ENCODE measurements around the gene SYP.
"Not testable (repeated sequence)": the region's sequence is repeated elsewhere in the genome, so short reads cannot be mapped to it uniquely, and the experiment has no call there.

Gene SYP

DNA sequence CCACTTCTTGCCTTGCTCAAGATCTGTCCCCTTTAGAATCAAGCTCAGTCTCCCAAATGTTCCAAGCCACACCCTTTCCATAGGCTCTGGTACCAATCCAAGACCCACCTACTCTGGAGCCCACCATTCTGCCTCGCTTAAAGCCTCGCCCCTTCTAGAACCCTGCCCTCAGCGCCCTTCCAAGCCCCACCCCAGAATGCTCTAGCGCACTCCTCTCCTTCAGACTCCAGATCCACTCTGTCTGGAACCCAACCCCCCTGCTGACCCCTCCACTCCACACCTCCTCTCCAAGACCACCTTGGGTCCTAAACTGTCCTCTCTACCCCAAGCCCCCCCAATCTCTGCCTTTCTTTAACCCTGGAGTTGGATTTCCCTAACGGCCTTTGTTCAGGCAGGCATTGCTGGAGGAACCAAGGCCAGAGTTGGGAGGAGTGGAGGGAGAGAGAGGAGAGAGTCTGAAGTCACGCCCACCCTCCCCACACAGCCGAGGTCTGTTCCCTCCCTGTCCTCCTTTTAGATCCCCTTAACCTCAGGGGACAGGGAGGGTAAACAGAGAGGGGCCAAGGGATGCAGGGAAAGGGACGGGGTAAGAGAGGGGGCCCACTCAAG, 11.4 kb downstream of the SYP start:
- DNase-seq: no peak

DNA sequence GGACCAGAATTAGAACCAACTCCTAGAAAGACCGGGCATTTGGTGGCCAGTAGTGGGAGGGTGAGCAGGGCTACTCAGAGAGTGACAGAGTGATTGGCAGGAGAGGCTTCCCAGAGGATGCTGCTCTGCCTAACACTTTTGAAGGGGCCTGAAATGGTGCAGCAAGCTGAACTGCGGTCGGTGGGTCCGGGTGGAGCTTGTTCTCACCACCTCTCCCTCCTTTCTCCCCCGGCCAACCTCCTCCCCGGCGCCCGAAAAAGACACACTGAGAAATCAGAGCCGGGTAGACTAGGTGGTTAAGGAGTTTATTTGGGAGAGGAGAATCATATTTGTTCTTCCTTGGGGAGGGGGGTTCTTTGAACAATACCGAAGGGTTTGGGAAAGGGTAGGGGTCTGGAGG, 12.5 kb downstream of the SYP start:
- no peak for DNase-seq

DNA sequence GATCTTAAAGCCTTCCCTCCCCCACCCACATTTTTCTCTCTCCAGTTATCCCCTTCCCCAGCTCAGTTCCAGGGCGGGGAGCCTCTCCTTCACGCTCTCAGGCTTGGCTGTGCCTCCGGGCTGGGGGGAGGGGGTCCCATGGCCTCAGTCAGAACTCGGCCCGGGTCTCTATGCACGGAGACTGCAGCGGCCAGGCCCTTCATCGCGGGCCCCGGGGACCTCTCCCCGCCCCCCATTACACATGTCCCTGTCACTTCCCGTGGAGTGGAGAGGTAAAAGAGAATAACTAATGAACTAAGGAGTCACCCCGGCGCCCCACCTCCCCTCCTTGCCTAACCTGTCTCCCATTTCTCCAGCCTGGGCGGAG, 13.0 kb downstream of the SYP start:
- DNase-seq: no peak

DNA sequence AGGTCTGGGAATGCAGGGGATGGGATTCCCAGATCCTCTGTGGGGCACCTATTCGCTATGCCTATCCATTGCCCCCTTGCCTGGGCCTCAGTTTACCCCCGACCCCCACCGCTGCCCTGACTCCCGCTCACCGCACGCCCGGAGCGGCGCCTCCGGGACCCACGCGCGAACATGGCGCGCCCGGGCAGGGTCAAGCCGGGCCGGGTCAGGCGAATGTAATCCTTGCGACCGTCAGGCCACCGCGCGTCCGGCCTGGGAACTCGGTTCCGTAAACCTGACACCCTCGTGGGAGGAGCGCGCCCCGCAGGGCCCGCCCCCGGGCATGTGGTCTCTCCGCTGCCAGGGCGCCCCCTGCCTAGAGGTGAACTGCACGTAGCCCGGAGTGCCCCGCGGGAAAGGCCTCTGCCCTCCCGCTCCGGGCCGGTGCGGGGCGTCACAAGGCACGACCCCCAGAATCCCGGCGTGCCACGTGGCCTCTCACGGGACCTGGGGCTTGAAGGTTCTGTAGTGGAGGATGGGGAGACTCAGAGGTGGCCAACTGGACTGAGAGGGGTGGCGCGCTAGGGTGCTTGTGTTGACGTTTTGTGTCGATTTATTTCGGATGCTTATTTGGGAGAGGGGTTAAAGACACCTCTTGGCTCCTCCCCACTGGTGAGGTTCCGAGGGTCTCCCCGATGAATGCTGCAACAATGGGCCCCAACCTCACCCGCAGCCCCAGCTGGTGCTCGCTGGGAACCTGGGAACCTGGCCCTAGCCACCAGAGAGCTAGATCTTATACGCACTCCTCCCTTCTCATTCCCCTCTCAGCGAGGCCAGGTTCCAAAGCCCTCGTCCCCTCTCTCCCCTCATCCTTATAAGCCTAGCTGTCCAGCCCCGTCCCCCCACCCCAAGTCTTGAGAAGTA, 13.6 kb downstream of the SYP start, which contains the start of gene PRICKLE3:
PRICKLE3 (minus strand) TSS at position 249 of the 903 bp plus-strand sequence; CDS start at position 173, 76 bp downstream.
- peak; percentile 73 to 76 for DNase-seq

DNA sequence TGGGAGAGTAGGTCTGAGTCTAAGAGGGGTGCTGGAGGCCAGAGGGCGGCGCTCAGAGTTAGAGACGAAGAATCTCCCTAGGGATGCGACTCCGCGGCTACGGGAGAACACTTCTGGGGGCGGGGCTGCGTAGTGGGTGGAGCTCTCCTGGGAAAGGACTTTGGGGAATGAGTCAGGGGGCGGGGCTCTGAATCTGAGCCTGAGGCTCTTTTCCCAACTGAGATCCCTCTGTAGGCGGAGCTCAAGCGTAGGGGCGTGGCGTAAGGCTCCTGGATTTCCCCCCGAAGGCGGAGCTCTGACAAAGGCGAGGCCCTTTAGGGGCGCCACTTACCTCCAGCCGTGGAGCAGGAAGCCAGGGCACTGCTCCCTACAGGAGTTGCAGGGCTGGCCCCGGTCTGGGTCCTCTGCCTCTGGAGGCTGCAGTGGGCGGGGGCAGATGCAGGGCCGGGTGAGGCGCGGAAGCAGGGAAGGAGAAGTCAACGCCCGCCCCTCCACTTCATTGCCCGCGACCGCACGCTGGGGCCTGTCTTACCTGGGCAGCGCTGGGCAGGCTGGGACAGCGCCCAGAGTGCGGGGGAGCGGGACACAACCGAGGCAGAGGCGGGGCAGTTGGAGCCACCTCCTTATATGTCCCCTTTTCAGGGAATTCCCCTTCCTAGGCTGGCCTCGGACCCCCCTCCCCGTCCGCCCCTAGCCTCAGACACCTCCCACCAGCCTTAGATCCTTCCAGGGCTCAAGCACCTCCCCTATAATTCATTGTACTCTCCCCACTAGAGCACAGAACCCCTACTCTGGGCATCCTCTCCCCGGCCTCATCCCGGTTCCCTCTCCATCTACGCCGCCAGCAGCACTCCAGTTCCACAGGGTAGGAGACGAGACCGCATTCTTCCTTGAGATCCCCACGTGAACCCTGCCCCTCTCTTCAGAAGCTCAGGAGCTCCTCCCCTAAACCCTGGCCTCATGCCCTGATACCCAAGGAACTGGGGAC, 15.4 kb downstream of the SYP start:
- peak in 1 of 2 donors; percentile 37 for DNase-seq

DNA sequence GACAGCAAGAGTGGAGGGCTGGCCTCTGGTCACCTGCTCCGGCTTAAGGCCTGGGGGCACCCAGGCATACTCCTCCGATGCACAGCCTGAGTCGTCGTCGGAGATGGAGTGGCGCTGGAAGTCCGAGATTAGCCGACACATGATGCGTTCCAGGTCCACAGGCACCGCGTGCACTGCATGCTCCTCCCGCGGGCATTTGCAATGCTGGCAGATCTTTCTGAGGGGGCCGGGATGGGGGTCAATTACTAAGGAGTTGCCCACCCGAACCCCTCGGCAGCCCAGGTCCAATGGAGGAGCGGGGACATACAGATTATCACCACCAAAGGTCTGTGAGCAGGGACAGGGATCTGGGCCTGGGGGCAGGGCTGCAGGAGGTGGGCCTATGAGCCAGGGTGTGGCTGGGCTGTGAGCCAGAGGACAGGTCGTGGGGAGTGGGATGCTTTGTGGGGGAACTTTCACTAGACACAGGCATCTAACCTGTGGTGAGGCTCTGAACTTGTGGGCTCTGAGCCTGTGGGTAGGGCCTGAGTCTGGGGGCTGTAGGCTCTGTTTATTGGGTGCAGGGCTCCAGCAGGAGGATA, 16.2 kb downstream of the SYP start:
- no peak for DNase-seq

DNA sequence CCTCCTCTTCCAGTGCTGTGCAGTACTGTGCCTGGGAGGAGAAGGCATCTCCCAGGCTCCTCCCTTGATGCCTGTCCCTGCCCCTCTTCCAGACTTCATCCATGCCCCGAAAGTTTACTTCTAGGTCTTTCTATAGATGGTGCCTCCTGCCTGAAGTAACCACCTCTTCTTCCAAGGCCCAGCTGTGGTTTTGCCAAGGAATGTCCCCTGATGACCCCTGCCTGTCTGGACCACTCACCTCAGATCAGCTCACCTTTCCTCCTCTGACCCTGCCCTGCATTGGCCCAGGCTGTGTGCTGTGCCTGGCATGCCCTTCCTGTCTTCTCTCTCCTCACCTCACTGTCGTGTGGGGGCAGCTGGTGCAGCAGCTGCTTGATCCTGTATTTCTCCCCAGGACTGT, 20.6 kb downstream of the SYP start:
- DNase-seq: no peak

DNA sequence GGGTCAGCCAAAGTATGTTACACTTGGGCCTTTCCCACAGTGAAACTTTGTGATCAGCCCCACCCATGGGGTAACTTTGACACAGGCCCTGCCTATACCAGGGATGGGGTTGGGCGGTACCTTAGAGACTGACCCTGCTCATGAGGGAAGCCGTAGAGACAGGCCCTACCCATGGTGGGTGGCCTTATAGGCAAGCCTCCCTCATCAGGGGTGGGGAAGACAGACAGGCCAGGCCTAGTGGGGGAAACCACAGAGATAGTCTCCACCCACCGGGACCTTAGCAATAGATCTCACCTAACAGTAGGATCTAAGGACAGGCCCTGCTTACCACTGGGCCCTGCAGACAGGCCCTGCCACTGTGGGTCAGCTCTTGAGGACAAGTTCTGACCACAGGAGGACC, 21.5 kb downstream of the SYP start:
- DNase-seq: no peak

DNA sequence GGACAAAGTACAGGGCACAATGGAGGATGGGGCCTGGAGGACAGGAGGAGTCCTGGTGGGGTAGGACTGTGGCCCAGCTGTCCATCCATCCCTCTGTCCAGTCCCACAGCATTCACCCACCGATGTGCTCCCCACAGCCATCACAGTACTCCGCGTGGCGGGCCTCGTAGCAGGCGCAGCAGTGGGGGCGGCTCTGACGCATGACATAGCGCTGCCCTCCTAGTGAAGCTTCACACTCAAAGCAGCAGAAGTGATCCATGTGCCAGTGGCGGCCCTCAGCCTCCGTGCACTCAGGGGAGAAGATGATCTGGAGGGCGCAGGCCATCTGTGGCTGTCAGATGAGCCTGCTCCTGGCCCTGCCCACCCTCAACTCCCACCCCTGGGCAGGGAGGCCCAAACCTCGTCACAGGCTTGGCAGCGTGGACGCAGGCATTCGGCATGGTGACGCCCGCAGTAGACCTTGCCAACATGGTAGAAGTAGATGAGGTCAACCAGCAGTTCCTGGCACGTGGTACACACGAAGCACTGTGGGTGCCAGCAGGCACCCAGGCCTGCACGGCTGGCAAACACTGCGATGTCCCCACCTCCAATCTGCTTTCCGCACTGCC, 22.0 kb downstream of the SYP start:
- DNase-seq: no peak

DNA sequence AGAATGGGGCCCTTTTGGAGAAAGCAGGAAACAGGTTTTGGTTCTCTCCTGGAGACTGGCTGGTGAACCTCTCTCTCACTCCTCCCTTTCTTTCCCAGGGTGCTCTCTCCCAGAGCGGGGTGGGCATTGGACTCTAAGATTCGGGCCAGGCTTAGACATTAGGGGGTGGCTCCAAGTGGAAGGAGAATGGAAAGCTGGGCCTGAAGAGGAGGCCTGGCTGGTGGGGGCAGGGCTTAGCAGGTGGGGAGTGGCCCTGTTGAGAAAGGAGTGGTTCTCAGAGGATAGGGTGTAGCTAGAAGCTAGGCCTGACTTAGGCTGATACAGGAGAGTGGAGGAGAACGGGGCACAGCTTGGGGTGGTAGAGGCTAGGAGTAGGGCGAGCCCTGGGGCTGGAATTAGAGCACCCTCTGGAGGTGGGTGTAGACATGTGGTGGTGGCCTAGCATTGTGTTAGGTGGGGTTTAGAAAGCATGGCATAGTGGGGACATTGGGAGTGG, 22.6 kb downstream of the SYP start:
- peak; percentile 28 to 39 for DNase-seq

DNA sequence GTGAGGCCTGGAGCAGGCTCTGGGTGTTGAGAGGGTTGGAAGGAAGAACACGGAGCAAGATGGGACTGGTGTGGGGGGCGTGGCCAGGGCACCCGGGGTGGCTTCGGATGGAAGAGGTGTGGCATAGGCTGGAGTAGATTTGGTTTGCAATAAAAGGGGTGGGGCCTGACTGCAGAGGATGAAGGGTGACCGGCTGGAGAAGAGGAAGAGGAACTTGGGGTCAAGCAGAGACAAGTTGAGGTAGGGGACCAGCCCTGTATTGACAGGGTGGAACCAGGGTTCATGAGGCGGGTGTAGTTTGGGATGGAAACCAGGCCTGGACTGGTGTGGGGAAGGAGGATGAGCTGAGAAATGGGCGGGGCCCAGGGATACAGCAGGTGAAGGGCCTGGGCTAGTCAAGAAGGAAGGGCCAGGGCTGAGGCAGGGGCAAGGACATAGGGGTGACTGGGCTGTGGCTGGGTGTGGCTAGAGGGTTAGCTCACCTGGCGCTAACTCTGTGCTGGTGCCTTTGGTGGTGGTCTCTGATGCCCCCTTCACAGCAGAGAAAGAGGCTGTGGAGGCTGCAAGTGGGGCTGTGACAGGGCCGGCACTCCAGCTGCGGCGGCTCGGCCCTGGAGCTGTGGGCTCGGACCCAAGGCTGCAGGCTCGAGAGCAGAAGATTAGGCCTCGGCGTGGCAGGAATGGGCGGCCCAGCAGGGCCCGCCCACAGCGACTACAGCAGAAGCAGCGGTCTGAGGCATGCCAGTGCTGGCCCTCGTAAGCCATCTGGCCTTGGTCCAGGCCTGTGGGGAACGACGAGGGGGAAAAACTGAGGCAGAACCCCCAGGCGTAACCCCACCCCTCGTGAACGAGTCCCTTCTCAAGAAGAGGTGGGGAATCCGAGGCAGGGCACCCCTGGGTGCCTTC, 23.3 kb downstream of the SYP start:
- peak in 1 of 2 donors; percentile 56 for DNase-seq

DNA sequence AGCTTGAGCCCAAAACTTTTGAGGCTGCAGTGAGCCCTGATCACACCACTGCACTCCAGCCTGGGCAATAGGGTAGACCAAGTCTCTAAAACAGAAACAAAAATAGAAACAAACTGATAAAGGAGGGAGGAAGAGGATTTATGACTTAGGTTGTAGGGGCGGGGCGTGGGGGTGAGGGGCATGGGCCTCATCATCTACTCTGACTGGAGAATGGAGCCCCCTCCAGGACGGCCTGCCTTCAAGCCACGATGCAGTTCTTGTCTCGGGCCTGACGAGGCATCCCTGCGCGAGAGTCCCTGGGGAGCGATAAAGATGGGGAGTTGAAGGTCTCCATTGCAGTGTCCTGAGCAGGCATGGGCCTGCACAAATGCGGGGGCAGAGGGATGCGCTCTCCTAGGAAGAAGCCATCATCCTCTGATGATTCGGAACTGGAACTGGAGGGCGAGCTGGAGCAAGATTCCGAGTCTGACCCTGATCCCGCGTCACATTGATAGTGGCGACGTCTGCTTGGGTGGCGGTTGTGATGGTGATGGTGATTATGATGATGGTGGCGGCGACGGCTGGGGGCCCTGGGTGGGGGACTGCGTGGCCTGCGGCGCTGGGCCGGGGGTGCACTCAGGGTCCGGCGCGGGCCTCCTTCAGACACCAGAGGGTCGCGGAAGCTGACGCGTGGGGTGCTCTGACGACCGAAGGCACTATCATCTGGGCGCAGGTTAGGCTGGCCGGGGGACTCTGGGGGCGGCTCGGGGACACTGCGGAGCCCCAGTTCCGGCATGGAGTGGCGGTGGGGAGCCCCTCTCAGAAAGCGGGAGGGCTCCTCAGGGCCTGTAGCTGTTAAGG, 24.3 kb downstream of the SYP start:
- no peak for DNase-seq

DNA sequence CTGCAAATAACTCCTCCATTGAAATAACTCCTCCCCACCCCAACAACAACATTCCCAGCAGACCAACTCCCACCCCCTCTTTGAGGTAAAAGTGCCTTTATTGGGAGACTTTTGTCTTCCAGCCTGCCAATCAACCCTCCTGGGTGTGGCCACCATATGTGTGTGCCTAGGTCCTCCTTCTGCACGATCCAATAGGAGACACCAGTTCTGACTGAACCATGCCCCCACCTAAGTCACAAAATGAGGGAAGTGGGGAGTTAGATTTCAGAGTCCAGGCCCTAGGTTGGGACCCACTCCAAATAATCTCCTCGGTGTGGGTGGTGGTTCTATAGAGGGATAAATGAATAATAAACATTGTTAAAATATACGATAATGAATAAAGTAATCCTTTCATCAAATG, 25.3 kb downstream of the SYP start:
- DNase-seq: no peak

DNA sequence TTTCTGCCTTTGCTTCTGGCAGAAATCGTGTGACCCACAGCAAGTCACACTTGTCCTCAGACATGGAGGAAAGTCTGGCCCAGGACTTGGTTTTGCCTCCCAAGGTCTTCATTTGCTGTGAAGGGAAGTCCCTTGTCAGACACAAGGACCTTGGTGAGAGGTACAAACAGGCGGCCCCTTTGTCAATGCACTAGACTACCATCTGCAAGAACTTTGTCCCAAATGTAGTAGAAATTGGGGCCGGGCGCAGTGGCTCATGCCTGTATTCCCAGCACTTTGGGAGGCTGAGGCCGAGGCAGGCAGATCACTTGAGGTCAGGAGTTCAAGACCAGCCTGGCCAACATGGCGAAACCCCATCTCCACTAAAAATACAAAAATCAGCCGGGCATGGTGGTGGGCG, 26.4 kb downstream of the SYP start:
- DNase-seq: not testable (repeated sequence)

DNA sequence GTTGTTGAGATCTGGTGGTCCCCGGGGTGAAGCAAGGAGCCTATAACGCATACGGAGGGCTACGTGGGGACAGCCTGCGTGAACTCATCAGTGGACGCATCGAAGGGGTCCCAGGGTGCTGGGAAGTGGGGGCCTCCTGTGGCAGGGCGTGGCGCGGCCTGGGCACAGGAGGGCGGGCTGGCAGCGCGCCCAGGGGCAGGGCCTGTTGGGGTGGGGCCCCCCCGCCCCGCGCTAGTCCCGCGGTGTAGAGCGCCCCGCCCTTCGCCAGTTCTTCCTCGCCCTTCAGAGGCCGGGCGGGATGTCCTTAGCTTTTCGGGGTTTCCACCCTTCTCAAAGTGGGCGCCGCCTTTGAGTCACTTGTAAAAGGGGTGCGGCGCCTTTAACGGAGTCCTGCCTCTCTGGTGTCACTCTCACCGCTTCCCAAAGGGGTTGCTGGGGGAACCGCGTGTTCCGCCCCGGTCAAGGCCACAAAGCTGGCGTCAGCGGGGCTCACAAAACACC, 27.7 kb downstream of the SYP start:
- peak; percentile 77 to 80 for DNase-seq

DNA sequence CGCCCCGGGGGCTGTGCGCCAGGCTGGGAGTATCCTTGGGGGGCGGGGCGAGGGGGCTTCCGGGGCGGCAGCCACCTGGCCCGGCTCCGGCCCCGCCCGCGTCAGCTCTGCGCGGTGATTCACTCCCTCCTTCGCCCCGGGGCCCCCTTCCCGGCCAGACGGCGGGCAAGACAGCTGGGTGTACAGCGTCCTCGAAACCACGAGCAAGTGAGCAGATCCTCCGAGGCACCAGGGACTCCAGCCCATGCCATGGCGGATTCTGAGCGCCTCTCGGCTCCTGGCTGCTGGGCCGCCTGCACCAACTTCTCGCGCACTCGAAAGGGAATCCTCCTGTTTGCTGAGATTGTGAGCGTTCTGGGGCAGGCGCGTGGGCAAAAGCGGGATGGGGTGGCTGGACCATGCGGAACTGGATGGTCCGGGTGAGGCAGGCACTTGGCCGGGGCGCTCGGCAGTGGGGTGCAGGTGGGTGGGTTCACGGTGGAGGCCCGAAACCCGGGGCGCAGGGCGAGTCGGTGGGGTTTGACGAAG, 28.2 kb downstream of the SYP start, which contains the start of gene PLP2:
PLP2 (plus strand) TSS at position 147 of the 528 bp plus-strand sequence; CDS start at position 250, 103 bp downstream.
- DNase-seq: peak; percentile 64 to 66

DNA sequence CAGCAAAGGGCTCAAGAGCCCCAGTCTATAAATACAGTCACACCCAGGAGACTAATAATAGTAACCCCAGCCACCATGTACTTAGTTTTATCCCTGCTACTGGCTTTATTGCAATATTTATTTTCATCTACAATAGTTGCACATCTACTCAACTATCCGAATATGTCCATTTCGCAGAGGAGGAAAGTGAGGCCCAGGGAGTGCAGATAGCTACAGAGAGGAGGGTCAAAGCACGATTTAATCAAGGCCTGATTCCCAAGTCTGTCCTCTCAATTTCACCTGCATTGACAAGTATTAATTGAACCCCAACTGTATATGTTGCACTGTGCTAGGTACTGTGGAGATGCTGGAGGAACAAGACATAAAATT, 32.3 kb downstream of the SYP start:
- DNase-seq: no peak

DNA sequence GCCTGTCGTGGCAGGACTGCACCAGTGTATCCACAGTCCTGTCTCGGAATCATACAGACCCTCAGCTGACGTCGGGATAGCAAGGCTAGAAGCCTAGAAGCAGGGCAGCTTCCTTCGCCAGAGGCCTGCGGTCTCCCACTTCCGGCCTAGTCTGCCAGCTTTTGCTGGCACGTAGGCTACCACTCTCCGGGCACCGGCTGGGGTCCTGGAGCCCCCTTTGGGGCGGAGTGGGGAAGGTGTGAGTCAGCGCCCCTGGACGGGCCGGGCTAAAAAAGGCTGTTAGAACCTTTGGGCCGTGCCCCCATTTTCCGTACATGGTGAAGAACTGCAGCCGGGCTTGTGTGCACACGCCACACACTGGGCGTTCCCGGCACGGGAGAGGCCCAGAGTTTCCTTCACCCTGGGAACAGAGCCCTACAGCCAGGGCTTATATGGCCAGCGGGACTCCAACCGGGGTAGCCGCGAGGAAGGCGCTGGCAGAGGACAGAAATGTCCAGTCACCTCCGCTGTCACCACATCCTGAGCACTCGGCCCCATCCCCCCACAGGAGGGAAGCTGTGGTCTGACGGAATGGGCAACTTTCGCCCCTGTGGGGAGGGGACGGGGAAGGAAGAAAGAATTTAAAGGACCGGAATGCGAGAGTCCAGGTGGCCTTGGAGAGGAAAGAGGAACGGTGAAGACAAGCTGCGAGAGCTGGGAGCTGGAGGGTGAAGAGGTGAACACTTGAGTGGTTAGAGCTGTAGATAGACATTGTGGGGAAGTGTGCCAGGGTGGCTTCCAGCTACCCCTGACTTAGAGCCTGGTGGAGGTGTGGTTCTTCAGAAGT, 32.9 kb downstream of the SYP start:
- DNase-seq: peak; percentile 76 to 78

All from CD4-positive, alpha-beta T cell treated with Interleukin-4 for 1 hour (primary cell).